GM12878 (cell line): Measurements from ENCODE around the gene CCL15. TPM values are rescaled to one million over a fixed set of nuclear protein-coding genes. Genes with fewer than 3 reads are reported as not detected.

Experiments
- ATAC-seq: fragments of 200-7000 bp; cut with Tn5 transposase; 3 replicates; pipeline ENCODE4 v1.9.1; 2020; ENCODE audit warnings: mild to moderate bottlenecking, moderate library complexity
- BruUV-seq: library from RNA; stranded (reverse); fragments of 400-500 nt; replicated peaks from 2 replicates; lab custom pipeline; 2021; lab: Mats Ljungman, UMichigan
- CTCF ChIA-PET: fragments of 300-600 bp; sonication (Branson Sonifier 250); formaldehyde crosslinking; extraction: SDS; loops from one replicate; lab custom pipeline; 2021; ENCODE audit warnings: inconsistent platforms; lab: Yijun Ruan, JAX
- POLR2A ChIA-PET: fragments of 350-600 bp; formaldehyde crosslinking; extraction: SDS; loops from one replicate; lab custom pipeline; 2021; ENCODE audit warnings: inconsistent platforms; lab: Charles Lee
- RAD21 ChIA-PET: fragments of 300-600 bp; sonication (Branson Sonifier 250); formaldehyde crosslinking; loops from one replicate; lab custom pipeline; 2023; ENCODE audit warnings: antibody characterized with exemption; ENCODE audit not compliant: unreplicated experiment; lab: Charles Lee
- SMC1A ChIA-PET: fragments of 300-600 bp; sonication (Branson Sonifier 250); formaldehyde crosslinking; loops from one replicate; lab custom pipeline; 2023; ENCODE audit not compliant: unreplicated experiment, uncharacterized antibody; lab: Charles Lee
- DNase-seq: peaks from one replicate; pipeline ENCODE4 v3.0.0-alpha.2; 2011; ENCODE audit warnings: low read depth, low spot score
- FAIRE-seq: peaks from 3 replicates; lab custom pipeline; 2011; peaks lifted over from hg19 to GRCh38; lab: Jason Lieb, UNC
- H2AFZ ChIP-seq: 2 replicates; pipeline ENCODE4 v1.6.0; 2011; ENCODE audit warnings: low read depth, low read length, control low read depth; ENCODE audit not compliant: control insufficient read depth
- H3K27ac ChIP-seq: 2 replicates; pipeline ENCODE4 v1.5.1; 2011; ENCODE audit warnings: control low read depth; ENCODE audit not compliant: control insufficient read depth, insufficient read depth
- H3K27me3 ChIP-seq, 2 experiments: replicated peaks in 1 of 2; 2 replicates each; pipeline versions ENCODE4 v1.6.0 to v1.6.1; 2011; ENCODE audit warnings: low read length in 1 of 2; ENCODE audit not compliant: control insufficient read depth in 2 of 2, insufficient read depth in 2 of 2
- H3K36me3 ChIP-seq, 2 experiments: 2 replicates each; pipeline ENCODE4 v1.5.1; 2011; ENCODE audit warnings: low read length in 1 of 2; ENCODE audit not compliant: control insufficient read depth in 2 of 2, insufficient read depth in 2 of 2
- H3K4me1 ChIP-seq: 2 replicates; pipeline ENCODE4 v1.6.1; 2011; ENCODE audit warnings: mild to moderate bottlenecking, low read length, moderate library complexity, mixed read lengths; ENCODE audit not compliant: control insufficient read depth, insufficient read depth
- H3K4me2 ChIP-seq: 2 replicates; pipeline ENCODE4 v1.6.0; 2011; ENCODE audit warnings: control low read depth; ENCODE audit not compliant: control insufficient read depth, insufficient read depth
- H3K4me3 ChIP-seq: fragments of 200-600 bp; sonication (generic); 2 replicates; pipeline ENCODE4 v1.5.1; 2016
- H3K79me2 ChIP-seq: 2 replicates; pipeline ENCODE4 v1.6.0; 2011; ENCODE audit warnings: low read length; ENCODE audit not compliant: control insufficient read depth, insufficient read depth
- H3K9ac ChIP-seq: 2 replicates; pipeline ENCODE4 v1.8.0; 2011; ENCODE audit warnings: low read length, control low read depth, mixed read lengths; ENCODE audit not compliant: control insufficient read depth, insufficient read depth
- H3K9me3 ChIP-seq: replicated peaks from 3 replicates; pipeline ENCODE4 v1.5.1; 2011; ENCODE audit warnings: mild to moderate bottlenecking, low read length; ENCODE audit not compliant: control insufficient read depth, insufficient read depth
- H4K20me1 ChIP-seq: 2 replicates; pipeline ENCODE4 v1.6.0; 2011; ENCODE audit not compliant: control insufficient read depth, insufficient read depth
- ESRRA ChIP-seq: IDR thresholded peaks from 2 replicates; pipeline ENCODE4 v1.6.1; 2012; ENCODE audit warnings: mild to moderate bottlenecking, low read length, improper control_type of control experiment
- JUNB ChIP-seq: IDR thresholded peaks from 2 replicates; pipeline ENCODE4 v1.6.1; 2016; ENCODE audit warnings: antibody characterized with exemption, mild to moderate bottlenecking
- MEF2A ChIP-seq: IDR thresholded peaks from 2 replicates; pipeline ENCODE4 v1.6.1; 2011; ENCODE audit warnings: low read depth, mild to moderate bottlenecking, low read length, moderate library complexity; ENCODE audit not compliant: insufficient read depth
- MTA2 ChIP-seq: fragments of 450-650 bp; IDR thresholded peaks from 2 replicates; pipeline ENCODE4 v1.6.1; 2016; ENCODE audit warnings: low read depth, mild to moderate bottlenecking, moderate library complexity
- SPI1 ChIP-seq: IDR thresholded peaks from 2 replicates; pipeline ENCODE4 v1.6.1; 2011; ENCODE audit warnings: low read depth, mild to moderate bottlenecking, low read length, moderate library complexity, borderline replicate concordance; ENCODE audit not compliant: insufficient read depth
- STAT1 ChIP-seq: fragments of 450-650 bp; conservative IDR thresholded peaks from 2 replicates; pipeline ENCODE4 v1.6.1; 2014; ENCODE audit warnings: antibody characterized with exemption, mild to moderate bottlenecking
- TBL1XR1 ChIP-seq: IDR thresholded peaks from 2 replicates; pipeline ENCODE4 v1.6.1; 2012; ENCODE audit warnings: low read depth, low read length, improper control_type of control experiment
- TCF3 ChIP-seq: IDR thresholded peaks from 2 replicates; pipeline ENCODE4 v1.6.1; 2012; ENCODE audit warnings: low read depth, mild to moderate bottlenecking, low read length, borderline replicate concordance; ENCODE audit not compliant: insufficient read depth
- ZNF274 ChIP-seq: IDR thresholded peaks from one replicate; pipeline ENCODE4 v1.8.0; 2011; ENCODE audit not compliant: insufficient read length, insufficient read depth
- ZNF384 ChIP-seq: IDR thresholded peaks from 2 replicates; pipeline ENCODE4 v1.6.1; 2012; ENCODE audit warnings: low read depth, mild to moderate bottlenecking, low read length, improper control_type of control experiment, borderline replicate concordance
- WGBS: methylation state at CpG from one replicate; pipeline ENCODE4 v1.1.6; 2016; ENCODE audit warnings: low lambda C conversion rate; ENCODE audit not compliant: insufficient replicate concordance, insufficient coverage; ENCODE audit errors: missing lambda C conversion rate; 5-methylcytosine and 5-hydroxymethylcytosine counted together
- in situ Hi-C: fragments of 300-500 bp; cut with MboI; formaldehyde crosslinking; loops from 9 replicates; pipeline ENCODE4 v1.14.3; 2018; ENCODE audit warnings: mixed read lengths
- intact Hi-C: fragments of 100-400 bp; cut with micrococcal nuclease; formaldehyde crosslinking; loops from one replicate; pipeline ENCODE4 v1.14.2; 2022; ENCODE audit not compliant: unreplicated experiment
- polyA plus RNA-seq, 11 experiments: library from polyadenylated mRNA; depleted of rRNA in 4 of 11; unstranded in 6 of 11; stranded (reverse) in 5 of 11; fragments of >200 nt; fragmentation: Nextera tagmentation in 4 of 11; fragmentation: Illumina TruSeq in 1 of 11; extraction: Ambion mirVana in 4 of 11; extraction: Trizol in 1 of 11; gene quantifications; 1 replicate in 1 of 11; 2 replicates in 10 of 11; pipeline versions ENCODE4 v1.2.1 to v1.2.3, GENCODE V29; 2011 to 2016; ENCODE audit warnings: inconsistent platforms in 2 of 11, missing spikeins in 2 of 11, low read depth in 1 of 11
- total RNA-seq, 4 experiments: library from RNA; depleted of rRNA in 3 of 4; stranded (reverse); fragments of >200 nt in 3 of 4; fragmentation: Illumina TruSeq in 1 of 4; extraction: Trizol in 1 of 4; gene quantifications; 2 replicates each; pipeline versions ENCODE4 v1.2.1 to v1.2.3, GENCODE V29; 2013 to 2021
- TF ChIP-seq, protein P1 (sequence below): fragments of 450-650 bp; IDR thresholded peaks from 2 replicates; pipeline ENCODE4 v1.6.1; 2017; ENCODE audit warnings: mild to moderate bottlenecking, moderate library complexity
- TF ChIP-seq, protein P2 (sequence below): IDR thresholded peaks from 2 replicates; pipeline ENCODE4 v1.6.1; 2012; ENCODE audit warnings: low read depth, low read length, improper control_type of control experiment
- TF ChIP-seq, protein P3 (sequence below): fragments of 450-650 bp; IDR thresholded peaks from 2 replicates; pipeline ENCODE4 v1.6.1; 2018; ENCODE audit warnings: borderline replicate concordance, mild to moderate bottlenecking; ENCODE audit not compliant: partially characterized antibody

CCL15 gene
- total and polyA plus RNA-seq, 10 of the 15 experiments (the other 5 are each of a cell fraction or from before 2014, with no cell fraction given): 0.12 TPM; not detected in 9

DNA sequence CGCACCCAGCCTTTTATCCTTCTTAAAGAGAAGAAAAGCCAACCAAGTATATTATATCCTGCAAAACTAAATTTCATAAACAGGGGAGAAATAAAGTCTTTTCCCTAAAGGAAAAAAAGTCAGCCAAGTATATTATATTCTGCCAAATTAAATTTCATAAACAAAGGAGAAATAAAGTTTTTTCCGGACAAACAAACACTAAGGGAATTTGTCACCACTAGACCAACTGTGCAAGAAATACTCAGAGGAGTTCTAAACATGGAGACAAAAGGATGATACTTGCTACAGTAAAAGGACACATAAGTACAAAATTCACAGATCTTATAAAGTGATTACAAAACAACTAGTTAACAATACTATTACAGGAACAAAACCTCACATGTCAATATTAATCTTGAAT is 48.3 kb upstream of the CCL15 start:
- DNase-seq (no peak), ATAC-seq (no peak), FAIRE-seq (no peak)
- H3K9me3 ChIP-seq: peaks cover 2% of the 10 kb centered on the region; the same call in 2 of the 3 replicates
- BruUV-seq: no TSS peak
- ChIA-PET SMC1A (no interaction called here), POLR2A (no interaction called here), RAD21 (no interaction called here), CTCF (interaction anchor here (1.3 to 1.5 kb wide), 2 partner anchors 30 to 99 kb away, joined by 3 to 4 read pairs; no protein-coding TSS in a partner anchor)
- no peaks in the 10 kb centered on the region for H3K4me1 ChIP-seq
- H3K4me3 ChIP-seq: no peak overlapping the region
- no peak overlapping the region for H2AFZ ChIP-seq
- no peaks in the 10 kb centered on the region for H4K20me1 ChIP-seq
- H3K9ac ChIP-seq: no peak overlapping the region
- WGBS: 100% methylated on average over 2 of the region's 2 CpGs
- H3K4me2 ChIP-seq: no peak overlapping the region
- in situ Hi-C loops (no loop called here), intact Hi-C loops (no loop called here)
- H3K27me3 ChIP-seq: no peaks in the 10 kb centered on the region
- H3K36me3 ChIP-seq: no peaks in the 10 kb centered on the region
- H3K79me2 ChIP-seq: no peaks in the 10 kb centered on the region
- no peak overlapping the region for H3K27ac ChIP-seq
- no peak for TF ChIP-seq STAT1
- TF ChIP-seq TCF3: no peak
- TF ChIP-seq ZNF384: no peak
- no peak for TF ChIP-seq ZNF274
- no peak for TF ChIP-seq SPI1
- no peak for TF ChIP-seq TBL1XR1
- TF ChIP-seq, protein P1, sequence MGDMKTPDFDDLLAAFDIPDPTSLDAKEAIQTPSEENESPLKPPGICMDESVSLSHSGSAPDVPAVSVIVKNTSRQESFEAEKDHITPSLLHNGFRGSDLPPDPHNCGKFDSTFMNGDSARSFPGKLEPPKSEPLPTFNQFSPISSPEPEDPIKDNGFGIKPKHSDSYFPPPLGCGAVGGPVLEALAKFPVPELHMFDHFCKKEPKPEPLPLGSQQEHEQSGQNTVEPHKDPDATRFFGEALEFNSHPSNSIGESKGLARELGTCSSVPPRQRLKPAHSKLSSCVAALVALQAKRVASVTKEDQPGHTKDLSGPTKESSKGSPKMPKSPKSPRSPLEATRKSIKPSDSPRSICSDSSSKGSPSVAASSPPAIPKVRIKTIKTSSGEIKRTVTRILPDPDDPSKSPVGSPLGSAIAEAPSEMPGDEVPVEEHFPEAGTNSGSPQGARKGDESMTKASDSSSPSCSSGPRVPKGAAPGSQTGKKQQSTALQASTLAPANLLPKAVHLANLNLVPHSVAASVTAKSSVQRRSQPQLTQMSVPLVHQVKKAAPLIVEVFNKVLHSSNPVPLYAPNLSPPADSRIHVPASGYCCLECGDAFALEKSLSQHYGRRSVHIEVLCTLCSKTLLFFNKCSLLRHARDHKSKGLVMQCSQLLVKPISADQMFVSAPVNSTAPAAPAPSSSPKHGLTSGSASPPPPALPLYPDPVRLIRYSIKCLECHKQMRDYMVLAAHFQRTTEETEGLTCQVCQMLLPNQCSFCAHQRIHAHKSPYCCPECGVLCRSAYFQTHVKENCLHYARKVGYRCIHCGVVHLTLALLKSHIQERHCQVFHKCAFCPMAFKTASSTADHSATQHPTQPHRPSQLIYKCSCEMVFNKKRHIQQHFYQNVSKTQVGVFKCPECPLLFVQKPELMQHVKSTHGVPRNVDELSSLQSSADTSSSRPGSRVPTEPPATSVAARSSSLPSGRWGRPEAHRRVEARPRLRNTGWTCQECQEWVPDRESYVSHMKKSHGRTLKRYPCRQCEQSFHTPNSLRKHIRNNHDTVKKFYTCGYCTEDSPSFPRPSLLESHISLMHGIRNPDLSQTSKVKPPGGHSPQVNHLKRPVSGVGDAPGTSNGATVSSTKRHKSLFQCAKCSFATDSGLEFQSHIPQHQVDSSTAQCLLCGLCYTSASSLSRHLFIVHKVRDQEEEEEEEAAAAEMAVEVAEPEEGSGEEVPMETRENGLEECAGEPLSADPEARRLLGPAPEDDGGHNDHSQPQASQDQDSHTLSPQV: no peak
- TF ChIP-seq, protein P2, sequence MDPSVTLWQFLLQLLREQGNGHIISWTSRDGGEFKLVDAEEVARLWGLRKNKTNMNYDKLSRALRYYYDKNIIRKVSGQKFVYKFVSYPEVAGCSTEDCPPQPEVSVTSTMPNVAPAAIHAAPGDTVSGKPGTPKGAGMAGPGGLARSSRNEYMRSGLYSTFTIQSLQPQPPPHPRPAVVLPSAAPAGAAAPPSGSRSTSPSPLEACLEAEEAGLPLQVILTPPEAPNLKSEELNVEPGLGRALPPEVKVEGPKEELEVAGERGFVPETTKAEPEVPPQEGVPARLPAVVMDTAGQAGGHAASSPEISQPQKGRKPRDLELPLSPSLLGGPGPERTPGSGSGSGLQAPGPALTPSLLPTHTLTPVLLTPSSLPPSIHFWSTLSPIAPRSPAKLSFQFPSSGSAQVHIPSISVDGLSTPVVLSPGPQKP: no peak
- TF ChIP-seq ESRRA: no peak
- no peak for TF ChIP-seq MTA2
- TF ChIP-seq MEF2A: no peak
- TF ChIP-seq, protein P3, sequence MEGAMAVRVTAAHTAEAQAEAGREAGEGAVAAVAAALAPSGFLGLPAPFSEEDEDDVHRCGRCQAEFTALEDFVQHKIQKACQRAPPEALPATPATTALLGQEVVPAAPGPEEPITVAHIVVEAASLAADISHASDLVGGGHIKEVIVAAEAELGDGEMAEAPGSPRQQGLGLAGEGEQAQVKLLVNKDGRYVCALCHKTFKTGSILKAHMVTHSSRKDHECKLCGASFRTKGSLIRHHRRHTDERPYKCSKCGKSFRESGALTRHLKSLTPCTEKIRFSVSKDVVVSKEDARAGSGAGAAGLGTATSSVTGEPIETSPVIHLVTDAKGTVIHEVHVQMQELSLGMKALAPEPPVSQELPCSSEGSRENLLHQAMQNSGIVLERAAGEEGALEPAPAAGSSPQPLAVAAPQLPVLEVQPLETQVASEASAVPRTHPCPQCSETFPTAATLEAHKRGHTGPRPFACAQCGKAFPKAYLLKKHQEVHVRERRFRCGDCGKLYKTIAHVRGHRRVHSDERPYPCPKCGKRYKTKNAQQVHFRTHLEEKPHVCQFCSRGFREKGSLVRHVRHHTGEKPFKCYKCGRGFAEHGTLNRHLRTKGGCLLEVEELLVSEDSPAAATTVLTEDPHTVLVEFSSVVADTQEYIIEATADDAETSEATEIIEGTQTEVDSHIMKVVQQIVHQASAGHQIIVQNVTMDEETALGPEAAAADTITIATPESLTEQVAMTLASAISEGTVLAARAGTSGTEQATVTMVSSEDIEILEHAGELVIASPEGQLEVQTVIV: no peak
- no peak for TF ChIP-seq JUNB
